SK-N-SH (cell line): ENCODE data around the gene BRAT1.

ENCODE experiments used
- EP300 ChIP-seq, 2 experiments: IDR thresholded peaks; 2 replicates each; pipeline versions ENCODE4 v1.4.0 to v1.6.1; 2012; ENCODE audit warnings: borderline replicate concordance in 1 of 2, low read depth in 1 of 2, low read length in 1 of 2
- FOXM1 ChIP-seq: IDR thresholded peaks from 2 replicates; pipeline ENCODE4 v1.4.0; 2012; ENCODE audit warnings: low read depth, mild to moderate bottlenecking
- JUND ChIP-seq: IDR thresholded peaks from 2 replicates; pipeline ENCODE4 v1.4.0; 2012
- POLR2AphosphoS5 ChIP-seq: IDR thresholded peaks from 2 replicates; pipeline ENCODE4 v1.6.1; 2012; ENCODE audit warnings: low read depth, low read length
- RAD21 ChIP-seq: IDR thresholded peaks from 2 replicates; pipeline ENCODE4 v1.6.1; 2012; ENCODE audit warnings: mild to moderate bottlenecking, low read length
- REST ChIP-seq: IDR thresholded peaks from 2 replicates; pipeline ENCODE4 v1.6.1; 2012; ENCODE audit warnings: mild to moderate bottlenecking, low read depth, low read length, moderate library complexity
- SMC3 ChIP-seq: IDR thresholded peaks from 2 replicates; pipeline ENCODE4 v1.6.1; 2012; ENCODE audit warnings: low read depth, low read length, improper control_type of control experiment
- TAF1 ChIP-seq: IDR thresholded peaks from 2 replicates; pipeline ENCODE4 v1.6.1; 2012; ENCODE audit warnings: low read depth, mild to moderate bottlenecking, low read length, moderate library complexity, borderline replicate concordance
- TCF12 ChIP-seq: IDR thresholded peaks from 2 replicates; pipeline ENCODE4 v1.4.0; 2012
- USF2 ChIP-seq: fragments of 150-350 bp; IDR thresholded peaks from 2 replicates; pipeline ENCODE4 v1.6.1; 2017; ENCODE audit warnings: antibody characterized with exemption, low read length, low read depth, borderline replicate concordance
- TF ChIP-seq, protein P1 (sequence below): fragments of 200-600 bp; sonication (generic); IDR thresholded peaks from 2 replicates; pipeline ENCODE4 v1.6.1; 2017; ENCODE audit warnings: antibody characterized with exemption, mild to moderate bottlenecking, moderate library complexity
- TF ChIP-seq, protein P2 (sequence below): IDR thresholded peaks from 2 replicates; pipeline ENCODE4; 2012

DNA sequence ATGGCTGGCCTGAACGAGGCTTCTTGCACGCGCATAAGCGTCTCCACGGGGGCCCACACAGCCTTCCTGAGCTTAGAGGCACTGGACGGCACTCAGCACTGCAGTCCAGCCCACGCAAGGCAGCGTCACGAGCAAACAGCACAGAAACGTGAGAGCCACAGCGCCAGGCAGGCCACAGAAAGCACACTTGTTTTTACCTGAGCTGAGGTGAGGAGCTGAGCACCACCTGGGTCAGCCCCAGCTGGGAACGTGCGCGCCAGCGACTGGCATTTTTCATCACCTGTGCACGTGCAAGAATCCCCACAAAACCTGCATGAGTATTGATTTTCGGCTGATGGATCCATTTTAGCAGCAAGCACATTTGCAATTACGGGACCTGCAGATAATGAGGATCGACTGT, 30.1 kb upstream of the BRAT1 start:
- no peak for TF ChIP-seq RAD21
- no peak for TF ChIP-seq EP300 (IDR thresholded peaks at IDR 0.05; ENCODE audit: borderline replicate concordance in 1 of 2, low read depth in 1 of 2, low read length in 1 of 2)
- TF ChIP-seq, protein P1, sequence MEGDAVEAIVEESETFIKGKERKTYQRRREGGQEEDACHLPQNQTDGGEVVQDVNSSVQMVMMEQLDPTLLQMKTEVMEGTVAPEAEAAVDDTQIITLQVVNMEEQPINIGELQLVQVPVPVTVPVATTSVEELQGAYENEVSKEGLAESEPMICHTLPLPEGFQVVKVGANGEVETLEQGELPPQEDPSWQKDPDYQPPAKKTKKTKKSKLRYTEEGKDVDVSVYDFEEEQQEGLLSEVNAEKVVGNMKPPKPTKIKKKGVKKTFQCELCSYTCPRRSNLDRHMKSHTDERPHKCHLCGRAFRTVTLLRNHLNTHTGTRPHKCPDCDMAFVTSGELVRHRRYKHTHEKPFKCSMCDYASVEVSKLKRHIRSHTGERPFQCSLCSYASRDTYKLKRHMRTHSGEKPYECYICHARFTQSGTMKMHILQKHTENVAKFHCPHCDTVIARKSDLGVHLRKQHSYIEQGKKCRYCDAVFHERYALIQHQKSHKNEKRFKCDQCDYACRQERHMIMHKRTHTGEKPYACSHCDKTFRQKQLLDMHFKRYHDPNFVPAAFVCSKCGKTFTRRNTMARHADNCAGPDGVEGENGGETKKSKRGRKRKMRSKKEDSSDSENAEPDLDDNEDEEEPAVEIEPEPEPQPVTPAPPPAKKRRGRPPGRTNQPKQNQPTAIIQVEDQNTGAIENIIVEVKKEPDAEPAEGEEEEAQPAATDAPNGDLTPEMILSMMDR = no peak
- no peak for TF ChIP-seq FOXM1
- no peak for TF ChIP-seq USF2
- TF ChIP-seq JUND = no peak
- no peak for TF ChIP-seq SMC3
- no peak for TF ChIP-seq REST
- no peak for TF ChIP-seq POLR2AphosphoS5
- TF ChIP-seq TAF1 = no peak
- TF ChIP-seq TCF12 = no peak
- TF ChIP-seq, protein P2, sequence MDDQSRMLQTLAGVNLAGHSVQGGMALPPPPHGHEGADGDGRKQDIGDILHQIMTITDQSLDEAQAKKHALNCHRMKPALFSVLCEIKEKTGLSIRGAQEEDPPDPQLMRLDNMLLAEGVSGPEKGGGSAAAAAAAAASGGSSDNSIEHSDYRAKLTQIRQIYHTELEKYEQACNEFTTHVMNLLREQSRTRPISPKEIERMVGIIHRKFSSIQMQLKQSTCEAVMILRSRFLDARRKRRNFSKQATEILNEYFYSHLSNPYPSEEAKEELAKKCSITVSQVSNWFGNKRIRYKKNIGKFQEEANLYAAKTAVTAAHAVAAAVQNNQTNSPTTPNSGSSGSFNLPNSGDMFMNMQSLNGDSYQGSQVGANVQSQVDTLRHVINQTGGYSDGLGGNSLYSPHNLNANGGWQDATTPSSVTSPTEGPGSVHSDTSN = no peak
